ENCODE measurements around the gene ERN1.
A peak's percentile ranks its signal among the peaks of the same experiment; 100 is the strongest.

ERN1 gene

GRCh38 chr17:64065161-64065560 lies 64.8 kb downstream of the ERN1 start:
- DNase-seq (ENCODE audit: low read depth): no peak
- no peak overlapping the region for H3K4me3 ChIP-seq (ENCODE audit: low read depth, low read length)
- TF ChIP-seq CTCF (IDR thresholded peaks at IDR 0.05; ENCODE audit: low read depth, low read length, missing control alignments): no peak
- in situ Hi-C loops (cut with HindIII; ENCODE audit: low sequenced_read_pairs): no loop called here

GRCh38 chr17:64064331-64064730 lies 65.6 kb downstream of the ERN1 start:
- in situ Hi-C loops (cut with HindIII; ENCODE audit: low sequenced_read_pairs): no loop called here
- TF ChIP-seq CTCF (IDR thresholded peaks at IDR 0.05; ENCODE audit: low read depth, low read length, missing control alignments): no peak
- DNase-seq (ENCODE audit: low read depth): no peak
- H3K4me3 ChIP-seq (ENCODE audit: low read depth, low read length): no peak overlapping the region

GRCh38 chr17:64063766-64064224 lies 66.1 kb downstream of the ERN1 start:
- no peak for DNase-seq (ENCODE audit: low read depth)
- peak; percentile 34 for TF ChIP-seq CTCF (IDR thresholded peaks at IDR 0.05; ENCODE audit: low read depth, low read length, missing control alignments)
- in situ Hi-C loops (cut with HindIII; ENCODE audit: low sequenced_read_pairs): no loop called here
- H3K4me3 ChIP-seq (ENCODE audit: low read depth, low read length): no peak overlapping the region

GRCh38 chr17:64063088-64063487 lies 66.9 kb downstream of the ERN1 start:
- TF ChIP-seq CTCF (IDR thresholded peaks at IDR 0.05; ENCODE audit: low read depth, low read length, missing control alignments): no peak
- no peak overlapping the region for H3K4me3 ChIP-seq (ENCODE audit: low read depth, low read length)
- DNase-seq (ENCODE audit: low read depth): no peak
- in situ Hi-C loops (cut with HindIII; ENCODE audit: low sequenced_read_pairs): no loop called here

- in situ Hi-C loops (cut with HindIII; ENCODE audit: low sequenced_read_pairs): no loop called here
- DNase-seq (ENCODE audit: low read depth): no peak
- H3K4me3 ChIP-seq (ENCODE audit: low read depth, low read length): no peak overlapping the region
- TF ChIP-seq CTCF (IDR thresholded peaks at IDR 0.05; ENCODE audit: low read depth, low read length, missing control alignments): no peak
These were observed 68.6 kb downstream of the ERN1 start for GRCh38 chr17:64061178-64061898.

- no peak overlapping the region for H3K4me3 ChIP-seq (ENCODE audit: low read depth, low read length)
- no peak for TF ChIP-seq CTCF (IDR thresholded peaks at IDR 0.05; ENCODE audit: low read depth, low read length, missing control alignments)
- no peak for DNase-seq (ENCODE audit: low read depth)
- in situ Hi-C loops (cut with HindIII; ENCODE audit: low sequenced_read_pairs): no loop called here
These were observed 69.6 kb downstream of the ERN1 start for GRCh38 chr17:64060331-64060730.
